Adipocyte (in vitro differentiated cells): Measurements from ENCODE around the gene CNTN5.

Experiments used
- DNase-seq: peaks from one replicate; pipeline ENCODE4 v3.0.0-alpha.2; 2015; ENCODE audit warnings: low read depth
- H3K27me3 ChIP-seq: replicated peaks from 2 replicates; pipeline ENCODE4 v1.7.0; 2013; ENCODE audit warnings: mild to moderate bottlenecking, low read length, moderate library complexity; ENCODE audit not compliant: control insufficient read depth, insufficient read depth
- H3K36me3 ChIP-seq: 2 replicates; pipeline ENCODE4 v1.7.0; 2013; ENCODE audit warnings: low read length, mild to moderate bottlenecking, moderate library complexity; ENCODE audit not compliant: control insufficient read depth, insufficient read depth, severe bottlenecking
- H3K4me1 ChIP-seq: 2 replicates; pipeline ENCODE4 v1.7.0; 2013; ENCODE audit warnings: mild to moderate bottlenecking, low read length, moderate library complexity; ENCODE audit not compliant: control insufficient read depth, insufficient read depth
- H3K4me3 ChIP-seq: 2 replicates; pipeline ENCODE4 v1.7.0; 2013; ENCODE audit warnings: mild to moderate bottlenecking, low read length, moderate library complexity
- H3K9ac ChIP-seq: 2 replicates; pipeline ENCODE4 v1.7.0; 2013; ENCODE audit warnings: mild to moderate bottlenecking, low read length, moderate library complexity
- H3K9me3 ChIP-seq: 2 replicates; pipeline ENCODE4 v1.7.0; 2013; ENCODE audit warnings: mild to moderate bottlenecking, low read length, moderate library complexity; ENCODE audit not compliant: control insufficient read depth

CNTN5 gene

GRCh38 chr11:100093698-100094097 lies 1072.9 kb downstream of the CNTN5 start:
- no peaks in the 10 kb centered on the region for H3K27me3 ChIP-seq
- no peak overlapping the region for H3K4me3 ChIP-seq
- H3K9me3 ChIP-seq = no peaks in the 10 kb centered on the region
- no peak for DNase-seq
- no peaks in the 10 kb centered on the region for H3K36me3 ChIP-seq
- H3K4me1 ChIP-seq = no peaks in the 10 kb centered on the region
- no peak overlapping the region for H3K9ac ChIP-seq

GRCh38 chr11:100094121-100094865 lies 1073.5 kb downstream of the CNTN5 start:
- Histone ChIP-seq H3K4me1 (no peaks in the 10 kb centered on the region), H3K9ac (no peak overlapping the region), H3K36me3 (no peaks in the 10 kb centered on the region), H3K4me3 (no peak overlapping the region), H3K9me3 (no peaks in the 10 kb centered on the region), H3K27me3 (no peaks in the 10 kb centered on the region)
- no peak for DNase-seq

- no peaks in the 10 kb centered on the region for H3K27me3 ChIP-seq
- no peaks in the 10 kb centered on the region for H3K4me1 ChIP-seq
- no peak for DNase-seq
- no peak overlapping the region for H3K4me3 ChIP-seq
- H3K36me3 ChIP-seq = no peaks in the 10 kb centered on the region
- no peaks in the 10 kb centered on the region for H3K9me3 ChIP-seq
- no peak overlapping the region for H3K9ac ChIP-seq
Observed at GRCh38 chr11:100095809-100096208, 1075.1 kb downstream of the CNTN5 start.

- H3K4me3 ChIP-seq = no peak overlapping the region
- no peaks in the 10 kb centered on the region for H3K27me3 ChIP-seq
- no peaks in the 10 kb centered on the region for H3K4me1 ChIP-seq
- H3K9me3 ChIP-seq = peaks cover 10% of the 10 kb centered on the region
- no peaks in the 10 kb centered on the region for H3K36me3 ChIP-seq
- H3K9ac ChIP-seq = no peak overlapping the region
- DNase-seq = no peak
Observed at GRCh38 chr11:100098560-100098959, 1077.8 kb downstream of the CNTN5 start.

GRCh38 chr11:100105255-100105981 lies 1084.7 kb downstream of the CNTN5 start:
- peaks cover 14% of the 10 kb centered on the region for H3K9me3 ChIP-seq
- H3K9ac ChIP-seq = no peak overlapping the region
- H3K4me1 ChIP-seq = no peaks in the 10 kb centered on the region
- no peak for DNase-seq
- H3K4me3 ChIP-seq = no peak overlapping the region
- no peaks in the 10 kb centered on the region for H3K36me3 ChIP-seq
- H3K27me3 ChIP-seq = no peaks in the 10 kb centered on the region

- DNase-seq = no peak
- Histone ChIP-seq H3K27me3 (no peaks in the 10 kb centered on the region), H3K4me3 (no peak overlapping the region), H3K36me3 (no peaks in the 10 kb centered on the region), H3K9ac (no peak overlapping the region), H3K4me1 (no peaks in the 10 kb centered on the region), H3K9me3 (peaks cover 14% of the 10 kb centered on the region)
Observed at GRCh38 chr11:100105982-100106358, 1085.2 kb downstream of the CNTN5 start.

GRCh38 chr11:100119176-100119575 lies 1098.4 kb downstream of the CNTN5 start:
- Histone ChIP-seq H3K36me3 (no peaks in the 10 kb centered on the region), H3K4me3 (no peak overlapping the region), H3K4me1 (no peaks in the 10 kb centered on the region), H3K9ac (no peak overlapping the region), H3K9me3 (no peaks in the 10 kb centered on the region), H3K27me3 (no peaks in the 10 kb centered on the region)
- DNase-seq = no peak

- H3K9ac ChIP-seq = no peak overlapping the region
- H3K4me3 ChIP-seq = no peak overlapping the region
- no peaks in the 10 kb centered on the region for H3K36me3 ChIP-seq
- no peak for DNase-seq
- no peaks in the 10 kb centered on the region for H3K27me3 ChIP-seq
- no peaks in the 10 kb centered on the region for H3K9me3 ChIP-seq
- no peaks in the 10 kb centered on the region for H3K4me1 ChIP-seq
Observed at GRCh38 chr11:100133114-100133513, 1112.4 kb downstream of the CNTN5 start.

- H3K27me3 ChIP-seq = no peaks in the 10 kb centered on the region
- no peak for DNase-seq
- no peak overlapping the region for H3K9ac ChIP-seq
- H3K4me3 ChIP-seq = no peak overlapping the region
- H3K36me3 ChIP-seq = no peaks in the 10 kb centered on the region
- no peaks in the 10 kb centered on the region for H3K9me3 ChIP-seq
- H3K4me1 ChIP-seq = no peaks in the 10 kb centered on the region
Observed at GRCh38 chr11:100141201-100141600, 1120.5 kb downstream of the CNTN5 start.

GRCh38 chr11:100151944-100152343 lies 1131.2 kb downstream of the CNTN5 start:
- H3K36me3 ChIP-seq = no peaks in the 10 kb centered on the region
- H3K4me3 ChIP-seq = no peak overlapping the region
- DNase-seq = no peak
- no peak overlapping the region for H3K9ac ChIP-seq
- peaks cover 20% of the 10 kb centered on the region for H3K4me1 ChIP-seq
- H3K9me3 ChIP-seq = no peaks in the 10 kb centered on the region
- no peaks in the 10 kb centered on the region for H3K27me3 ChIP-seq

- Histone ChIP-seq H3K9me3 (no peaks in the 10 kb centered on the region), H3K36me3 (no peaks in the 10 kb centered on the region), H3K4me1 (peaks cover 20% of the 10 kb centered on the region), H3K4me3 (no peak overlapping the region), H3K9ac (no peak overlapping the region), H3K27me3 (no peaks in the 10 kb centered on the region)
- no peak for DNase-seq
Observed at GRCh38 chr11:100152766-100153165, 1132.0 kb downstream of the CNTN5 start.
